SIG-M5 (cell line): ENCODE data around the gene TMEM139.

Source experiments
- DNase-seq: peaks from one replicate; lab custom pipeline; 2025; lab: John Stamatoyannopoulos, UW

The TMEM139 gene

DNA sequence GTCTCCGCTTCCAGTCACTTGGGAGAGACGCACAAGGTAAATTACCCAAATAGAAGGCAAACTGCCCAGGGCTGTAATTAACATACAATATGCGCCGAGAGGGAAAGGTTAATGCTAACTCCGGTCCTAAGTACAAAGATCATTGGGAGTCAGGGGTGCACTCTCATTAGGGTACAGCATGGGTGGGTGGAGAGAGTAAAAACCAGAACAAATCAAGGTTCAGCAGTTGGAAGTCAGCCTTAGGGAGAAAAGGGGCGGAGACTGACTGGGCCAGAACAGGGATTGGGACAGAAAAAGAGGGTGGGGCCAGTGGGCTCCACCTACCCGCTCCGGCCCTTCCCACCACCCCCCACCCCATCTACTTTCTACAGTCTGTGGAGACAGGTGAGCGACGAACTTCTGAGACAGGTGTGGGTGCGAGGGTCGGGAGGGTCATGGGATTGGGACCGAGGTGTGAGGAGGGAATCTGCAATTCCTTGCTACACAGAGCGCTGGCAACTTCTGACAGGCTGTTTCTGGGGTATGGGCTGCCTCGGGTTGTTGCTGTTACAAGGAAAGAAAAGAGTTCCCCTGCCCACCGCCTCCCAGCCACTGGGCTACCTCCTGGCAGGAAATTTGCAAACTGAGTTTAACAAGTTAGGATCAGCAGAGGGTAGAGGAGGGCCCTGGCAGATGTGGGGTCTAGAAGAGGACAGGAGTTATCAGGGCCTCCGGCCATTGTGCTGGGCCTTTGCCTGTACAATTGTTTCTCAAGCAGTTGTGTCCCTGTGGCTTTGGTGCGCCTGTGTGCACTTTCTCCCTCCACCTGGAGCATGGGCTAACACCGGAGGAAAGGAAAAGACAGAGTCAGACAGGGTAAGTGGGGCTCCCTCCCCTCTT is at the start of gene TMEM139:
Gene TMEM139, plus strand, starts transcription at position 368 of the 879 bp plus-strand sequence. CDS start 1,000 bp downstream, outside the sequence.
- no peak for DNase-seq

DNA sequence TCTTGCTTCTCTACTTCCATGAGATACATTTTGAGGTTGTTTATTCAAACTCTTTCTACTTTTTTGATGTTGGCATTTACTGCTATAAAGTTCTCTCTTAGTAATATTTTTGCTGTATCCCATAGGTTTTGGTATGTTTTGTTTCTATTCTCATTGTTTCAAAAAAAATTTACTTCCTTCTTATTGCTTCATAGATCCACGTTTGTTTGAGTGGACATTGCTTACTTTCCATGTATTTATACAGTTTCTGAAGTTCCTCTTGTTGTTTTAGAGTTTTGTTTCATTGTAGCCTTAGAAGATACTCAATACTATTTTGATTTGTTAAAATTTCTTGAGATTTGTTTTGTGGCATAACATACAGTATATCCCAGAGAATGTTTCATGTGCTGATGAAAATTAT is 49.2 kb upstream of the TMEM139 start:
- DNase-seq, result no peak

DNA sequence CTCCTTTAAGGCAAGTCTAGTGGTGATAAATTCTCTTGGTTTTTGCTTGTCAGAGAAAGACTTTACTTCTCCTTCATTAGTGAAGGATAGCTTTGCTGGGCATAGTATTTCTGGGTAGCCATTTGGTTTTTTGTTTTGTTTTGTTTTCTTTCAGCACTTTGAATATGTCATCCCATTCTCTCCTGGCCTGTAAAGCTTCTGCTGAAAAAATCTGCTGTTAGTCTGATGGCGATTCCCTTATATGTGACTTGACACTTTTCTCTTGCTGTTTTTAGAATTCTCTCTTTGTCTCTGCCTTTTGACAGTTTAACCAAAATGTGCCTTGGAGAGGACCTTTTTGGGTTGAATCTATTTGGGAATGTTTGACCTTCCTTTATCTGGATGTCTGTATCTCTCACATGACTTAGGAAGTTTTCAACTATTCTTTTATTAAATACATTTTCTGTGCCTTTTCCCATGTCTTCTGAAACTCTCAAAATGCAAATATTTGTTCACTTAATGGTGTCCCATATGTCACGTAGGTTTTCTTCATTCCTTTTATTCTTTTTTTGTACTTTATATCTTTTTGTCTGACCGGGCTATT is 48.3 kb upstream of the TMEM139 start:
- DNase-seq, result no peak

DNA sequence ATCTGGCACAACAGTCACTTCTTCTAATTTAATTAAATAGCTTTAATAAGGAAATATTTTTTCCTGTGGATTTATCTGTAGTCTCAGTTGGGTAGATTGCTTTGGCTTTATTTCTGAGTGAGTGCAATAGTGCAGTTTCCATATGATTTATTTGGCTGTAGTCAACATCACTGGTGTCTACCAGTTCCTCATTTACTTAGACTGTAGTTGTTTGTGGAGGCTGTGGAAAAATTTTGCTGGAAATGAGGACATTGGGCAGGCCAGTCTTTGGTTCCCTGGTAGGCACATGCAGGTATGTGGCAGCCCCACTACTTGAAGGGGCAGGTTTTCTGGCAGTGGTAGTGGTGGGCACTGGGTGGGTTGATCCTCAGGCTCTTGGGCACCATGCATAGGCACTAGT is 47.4 kb upstream of the TMEM139 start:
- DNase-seq, result no peak

DNA sequence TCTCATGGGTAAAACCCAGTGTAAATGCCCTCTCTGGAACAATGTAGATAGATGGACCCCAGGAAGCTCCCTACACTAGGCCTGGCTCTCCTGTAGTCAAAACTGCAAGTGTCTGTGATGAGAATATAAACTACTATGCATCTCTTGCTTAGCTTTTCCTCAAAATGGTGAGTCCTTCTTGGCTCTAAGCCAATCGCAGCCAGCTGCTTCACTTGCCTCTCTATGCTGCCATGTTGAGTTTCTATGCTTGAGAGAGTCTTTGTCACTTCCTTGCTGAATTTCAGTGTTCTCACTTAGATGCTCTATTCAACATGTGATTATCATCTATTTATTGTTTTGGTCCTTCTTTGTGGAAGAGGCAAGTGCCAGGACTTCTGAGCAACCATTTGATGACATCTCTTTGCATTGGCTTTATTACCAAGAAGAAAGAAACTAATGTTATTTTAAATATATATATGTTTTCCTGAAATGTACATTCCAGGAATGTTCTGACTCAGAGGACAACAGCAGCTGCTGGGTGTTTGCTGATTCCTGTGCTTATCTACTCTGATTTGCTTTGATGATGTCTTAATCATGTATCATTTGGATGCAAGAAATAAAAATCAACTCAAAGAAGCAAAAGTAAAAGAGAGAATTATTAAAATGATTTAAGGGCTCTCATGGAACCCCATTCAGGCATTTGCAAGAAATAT is 46.3 kb upstream of the TMEM139 start:
- no peak for DNase-seq

DNA sequence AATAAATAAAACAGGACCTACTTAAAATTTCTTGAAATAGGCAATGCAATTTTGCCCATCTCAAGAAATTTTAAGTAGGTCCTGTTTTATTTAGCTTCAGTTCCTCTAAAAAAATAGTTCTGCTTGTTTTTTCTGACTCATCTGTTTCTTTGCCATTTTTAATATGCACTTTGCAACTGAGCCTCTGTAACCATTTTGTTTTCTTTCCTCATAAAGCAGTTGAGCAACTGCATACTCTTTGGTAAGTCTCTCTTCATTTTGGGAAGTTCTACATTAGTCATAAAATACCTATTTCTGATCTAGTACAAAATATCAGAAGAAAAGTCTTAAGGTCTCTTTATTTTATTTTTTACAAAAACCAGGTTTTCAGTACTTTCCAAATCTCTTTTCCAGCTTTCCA is 44.9 kb upstream of the TMEM139 start:
- DNase-seq, result peak; percentile 86

DNA sequence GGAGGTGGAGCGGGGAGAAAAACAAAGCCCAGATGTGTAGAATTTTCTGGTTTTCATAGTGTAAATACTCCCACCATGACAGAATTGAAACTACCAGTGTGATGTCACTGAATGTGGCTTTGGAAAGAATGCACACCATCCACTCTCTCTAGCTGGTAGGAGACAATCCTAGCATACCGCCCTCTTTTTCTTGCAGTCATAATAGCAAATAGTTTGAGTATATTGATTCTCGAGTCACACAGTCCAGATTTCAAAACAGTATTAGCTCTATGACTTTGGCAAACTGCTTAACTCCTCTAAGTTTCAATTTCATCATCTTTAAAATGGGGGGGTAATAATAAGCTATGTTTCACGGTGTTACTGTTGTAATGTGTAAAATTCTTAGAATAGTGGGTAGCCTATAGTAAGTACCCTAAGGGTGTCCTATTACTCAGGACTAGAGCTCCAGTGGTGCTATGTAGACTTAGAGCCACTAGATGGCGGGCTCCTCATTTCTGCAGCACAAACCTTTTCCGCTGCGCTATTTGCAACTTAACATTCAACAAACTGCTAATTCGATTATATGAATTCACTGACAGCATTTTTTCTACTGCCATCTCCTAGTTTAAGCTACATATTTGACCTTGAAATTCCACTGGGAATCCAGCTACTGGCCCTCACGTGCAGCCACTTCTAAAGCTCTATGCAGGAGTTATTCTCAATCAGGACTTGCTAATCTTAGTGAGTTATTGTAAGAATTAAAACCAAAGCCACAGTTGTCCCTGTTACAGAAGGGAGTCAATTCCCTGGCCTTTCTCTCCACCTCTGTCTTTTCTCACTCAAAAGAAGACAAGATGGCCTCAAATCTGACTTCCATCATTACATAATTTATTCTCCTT is 44.2 kb upstream of the TMEM139 start:
- peak; percentile 69 for DNase-seq

DNA sequence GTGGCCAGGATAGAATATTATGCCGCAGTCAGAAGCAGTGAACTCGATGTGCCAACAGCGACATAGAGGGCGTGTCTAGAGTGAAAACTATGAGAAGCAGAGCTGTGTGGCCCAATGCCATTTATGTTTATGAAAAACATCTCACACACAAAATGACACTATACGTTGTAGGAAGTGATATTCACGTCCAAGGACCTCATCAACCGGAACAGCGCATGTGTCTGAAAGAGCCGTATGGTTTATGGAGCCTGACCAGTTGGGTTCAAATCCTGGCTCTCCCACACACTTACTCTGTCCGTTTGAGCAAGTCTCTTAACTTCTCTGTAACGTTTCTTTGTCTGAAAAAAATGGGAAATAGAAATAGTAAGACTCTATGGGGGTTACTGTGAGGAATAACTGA is 42.5 kb upstream of the TMEM139 start:
- no peak for DNase-seq

DNA sequence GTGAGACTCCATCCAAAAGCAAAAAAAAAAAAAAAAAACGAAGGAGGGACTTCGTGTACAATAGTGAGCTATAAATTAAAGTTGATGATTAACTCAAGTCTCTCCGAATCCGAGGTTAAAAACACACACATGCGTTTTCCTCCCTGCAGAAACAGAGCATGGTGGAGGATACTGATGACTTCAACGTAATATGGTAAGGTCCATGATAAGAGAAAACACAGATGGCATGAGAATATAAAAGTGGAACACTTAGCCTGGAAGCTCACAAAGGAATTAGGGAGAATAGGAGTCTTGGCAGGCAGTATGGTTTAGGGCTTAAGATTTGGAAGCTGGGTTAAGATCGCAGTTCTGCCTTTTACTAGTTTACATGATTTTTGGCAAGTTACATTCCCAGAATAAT is 41.6 kb upstream of the TMEM139 start:
- no peak for DNase-seq

DNA sequence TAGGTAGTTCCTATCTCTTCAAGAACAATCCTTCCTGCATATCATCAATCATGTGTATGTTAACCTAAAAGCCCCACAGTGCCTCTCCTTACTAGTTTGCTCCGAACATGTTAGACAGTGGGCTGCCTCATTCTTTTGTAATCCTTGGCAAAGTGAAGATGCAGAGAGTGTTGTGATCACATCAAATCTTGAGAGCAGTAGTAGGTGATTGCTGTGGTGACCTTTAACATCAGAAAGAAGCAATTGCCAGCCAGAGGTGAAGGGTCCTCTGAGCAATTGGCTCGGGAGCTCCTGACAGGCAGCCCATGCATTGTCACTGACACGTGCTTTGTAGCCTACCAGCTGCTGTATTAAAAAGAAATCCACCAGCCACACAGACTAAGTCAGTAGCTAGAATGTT is 41.1 kb upstream of the TMEM139 start:
- DNase-seq, result no peak

DNA sequence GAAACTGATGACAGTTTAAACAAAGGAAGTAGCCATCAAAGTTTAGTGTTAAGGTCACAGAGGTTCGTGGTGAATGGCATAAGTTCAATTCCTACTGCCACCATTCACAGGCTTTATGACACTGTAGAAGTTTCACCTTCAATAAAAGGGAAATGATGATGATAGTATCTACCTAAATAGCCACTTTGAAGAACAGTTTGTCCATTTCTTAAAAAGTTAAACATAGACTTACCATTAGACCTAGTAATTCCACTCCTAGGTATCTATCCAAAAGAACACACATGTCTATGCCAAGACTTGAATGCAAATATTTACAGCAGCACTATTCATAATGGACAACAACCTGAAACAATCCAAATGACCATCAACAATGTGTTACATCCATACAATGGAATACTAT is 40.4 kb upstream of the TMEM139 start:
- DNase-seq, result no peak

DNA sequence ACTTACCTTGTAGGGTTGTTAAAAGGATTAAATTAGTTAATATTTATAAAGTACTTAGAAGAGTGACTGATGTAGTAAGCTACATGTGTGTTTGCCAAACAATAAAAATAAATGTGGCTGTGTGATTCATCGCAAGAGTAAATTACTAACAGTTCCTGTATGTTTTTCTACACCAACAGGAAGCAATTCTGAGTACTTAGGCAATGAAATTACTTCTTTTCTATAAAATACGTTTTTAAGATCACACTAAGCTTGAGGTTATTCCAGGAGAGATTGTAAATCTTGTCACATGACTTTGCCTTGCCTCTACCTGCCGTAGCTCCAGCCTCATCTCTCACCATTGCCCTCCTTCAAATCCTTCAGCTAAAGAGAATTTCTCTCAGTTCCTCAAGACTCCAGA is 39.6 kb upstream of the TMEM139 start:
- DNase-seq, result no peak

DNA sequence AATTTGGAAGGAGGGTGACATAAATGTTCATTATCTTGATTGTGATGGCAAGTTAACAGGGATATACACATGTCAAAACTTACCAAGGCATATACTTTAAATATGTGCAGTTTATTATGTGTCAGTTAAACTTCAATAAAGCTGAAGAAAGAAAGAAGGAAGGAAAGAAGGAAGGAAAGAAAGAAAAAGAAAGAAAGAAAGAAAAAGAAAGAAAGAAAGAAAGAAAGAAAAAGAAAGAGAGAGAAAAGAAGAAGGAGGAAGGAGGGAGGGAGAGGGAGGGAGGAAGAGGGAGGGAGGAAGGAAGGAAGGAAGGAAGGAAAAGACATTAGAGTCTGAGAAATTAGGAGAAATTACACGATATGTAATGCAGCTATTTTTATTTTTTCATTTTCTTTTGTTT is 37.4 kb upstream of the TMEM139 start:
- DNase-seq, result no peak

DNA sequence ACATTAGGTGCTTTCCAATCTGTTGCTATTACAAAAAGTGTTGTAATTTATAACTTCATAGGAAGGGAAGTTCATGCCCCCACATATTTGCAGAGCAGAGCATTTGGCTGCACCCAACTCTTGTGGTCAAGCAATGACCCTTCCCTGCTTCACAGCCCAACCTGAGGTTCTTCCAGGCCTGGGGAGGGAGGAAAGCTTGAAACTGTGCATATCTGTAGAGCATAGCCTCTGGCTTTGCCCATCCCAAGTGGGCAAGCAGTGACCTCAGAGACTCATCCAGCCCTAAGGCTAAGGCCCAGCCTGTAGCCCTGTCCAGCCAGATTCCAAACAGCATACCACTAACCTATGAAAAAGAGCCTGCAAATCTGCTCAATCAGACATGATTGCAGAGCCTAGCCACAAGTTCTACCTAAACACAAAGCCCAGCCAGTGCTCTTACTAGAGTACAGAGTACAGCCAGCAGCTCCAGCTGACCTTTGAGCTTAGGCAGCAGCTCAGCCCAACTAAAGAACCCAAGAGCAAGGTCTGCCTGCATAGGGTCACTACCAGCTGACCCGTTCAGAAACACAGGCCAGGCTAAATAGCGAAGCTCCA is 35.9 kb upstream of the TMEM139 start:
- DNase-seq, result no peak

DNA sequence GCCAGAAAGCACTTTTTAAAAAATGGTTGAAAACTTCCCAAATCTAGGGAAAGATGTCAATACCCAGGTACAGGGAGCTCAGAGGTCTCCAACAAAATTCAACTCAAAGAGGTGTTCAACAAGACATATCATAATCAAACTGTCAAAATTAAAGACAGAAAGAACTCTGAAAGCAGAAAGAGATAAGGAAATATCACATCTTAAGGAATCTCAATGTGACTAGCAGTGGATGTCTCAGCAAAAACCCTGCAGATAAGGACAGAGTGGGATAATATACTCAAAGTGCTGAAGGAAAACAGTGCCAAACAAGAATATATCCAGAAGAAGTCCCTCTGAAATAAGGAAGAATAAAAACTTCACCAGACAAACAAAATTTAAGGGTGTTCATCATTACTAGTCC is 34.6 kb upstream of the TMEM139 start:
- DNase-seq, result no peak

DNA sequence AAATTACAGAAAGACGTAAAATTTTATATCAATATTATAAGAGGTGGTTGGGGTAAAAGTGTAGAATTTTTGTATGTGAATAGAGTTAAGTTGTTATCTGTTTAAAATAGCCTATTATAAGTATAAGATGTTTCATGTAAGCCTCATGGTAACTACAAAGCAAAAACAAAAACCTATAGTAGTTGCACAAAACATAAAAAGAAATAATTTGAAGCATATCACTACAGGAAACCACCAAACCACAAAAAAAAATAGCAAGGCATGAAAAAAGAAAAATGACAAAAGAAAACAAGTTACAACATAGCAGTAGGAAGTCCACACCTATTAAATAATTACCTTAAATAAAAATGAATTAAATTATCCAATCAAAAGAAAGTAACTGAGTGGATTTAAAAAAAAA is 33.9 kb upstream of the TMEM139 start:
- no peak for DNase-seq

DNA sequence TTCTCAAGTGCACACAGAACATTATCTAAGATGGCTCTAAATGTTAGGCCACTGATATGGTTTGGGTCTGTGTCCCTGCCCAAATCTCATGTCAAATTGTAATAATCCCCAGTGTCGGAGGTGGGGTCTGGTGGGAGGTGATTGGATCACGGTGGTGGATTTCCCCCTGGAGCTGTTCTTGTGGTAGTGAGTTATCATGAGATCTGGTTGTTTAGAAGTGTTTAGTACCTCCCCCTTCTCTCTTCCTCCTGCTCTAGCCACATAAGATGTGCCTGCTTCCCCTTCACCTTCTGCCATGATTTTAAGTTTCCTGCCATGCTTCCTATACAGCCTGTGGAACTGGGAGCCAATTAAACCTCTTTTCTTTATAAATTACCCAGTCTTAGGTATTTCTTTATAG is 32.8 kb upstream of the TMEM139 start:
- DNase-seq, result no peak

DNA sequence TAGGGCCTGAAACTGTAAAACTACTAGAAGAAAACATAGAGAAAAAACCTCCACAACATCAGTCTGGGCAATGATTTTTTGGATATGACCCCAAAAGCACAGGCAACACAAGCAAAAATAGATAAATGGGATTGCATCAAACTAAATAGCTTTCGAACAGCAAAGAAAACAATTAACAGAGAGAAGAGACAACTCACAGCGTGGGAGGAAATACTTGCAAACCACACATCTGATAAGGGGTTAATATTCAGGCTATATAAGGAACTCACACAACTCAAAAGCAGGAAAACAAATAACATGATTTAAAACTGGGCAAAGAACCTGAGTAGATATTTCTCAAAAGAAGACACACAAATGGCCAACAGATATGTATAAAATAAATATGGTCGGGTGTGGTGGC is 29.2 kb upstream of the TMEM139 start:
- DNase-seq, result no peak

DNA sequence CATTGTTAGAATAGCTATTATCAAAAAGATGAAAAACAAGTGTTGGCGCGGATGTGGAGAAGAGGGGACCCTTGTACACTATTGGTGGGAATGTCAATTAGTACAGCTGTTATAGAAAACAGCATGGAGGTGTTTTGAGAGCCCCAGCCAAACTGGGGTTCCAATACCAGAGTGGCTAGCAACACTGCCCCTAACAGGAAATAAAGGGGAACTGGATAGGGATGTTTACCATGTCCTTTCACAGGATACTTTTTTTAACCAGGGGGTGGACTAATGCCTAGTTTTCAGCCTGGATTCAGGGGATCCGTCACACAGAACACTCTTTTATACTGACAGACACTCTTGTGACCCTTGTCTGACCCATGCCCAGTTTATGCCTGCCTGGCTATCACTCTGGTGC is 28.4 kb upstream of the TMEM139 start:
- DNase-seq, result no peak

DNA sequence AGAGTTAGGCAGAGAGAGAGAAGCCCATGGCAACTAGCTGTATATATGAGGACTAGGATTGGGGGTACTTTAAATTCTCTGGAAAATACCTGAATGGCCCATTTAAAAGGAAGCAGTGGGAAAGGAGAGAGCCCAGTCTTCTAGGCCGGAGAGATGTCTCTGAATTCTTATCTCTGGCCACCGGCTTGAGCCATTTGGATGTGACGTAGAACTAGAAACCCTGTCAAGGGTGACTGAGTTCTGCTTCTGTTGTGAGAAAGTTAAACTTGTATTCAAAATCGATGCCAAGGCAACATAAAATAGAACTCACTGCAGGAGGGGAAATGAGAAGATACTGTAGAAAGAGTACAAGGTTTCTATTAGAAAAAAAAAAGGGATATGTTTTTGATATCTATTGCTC is 27.8 kb upstream of the TMEM139 start:
- DNase-seq, result no peak

DNA sequence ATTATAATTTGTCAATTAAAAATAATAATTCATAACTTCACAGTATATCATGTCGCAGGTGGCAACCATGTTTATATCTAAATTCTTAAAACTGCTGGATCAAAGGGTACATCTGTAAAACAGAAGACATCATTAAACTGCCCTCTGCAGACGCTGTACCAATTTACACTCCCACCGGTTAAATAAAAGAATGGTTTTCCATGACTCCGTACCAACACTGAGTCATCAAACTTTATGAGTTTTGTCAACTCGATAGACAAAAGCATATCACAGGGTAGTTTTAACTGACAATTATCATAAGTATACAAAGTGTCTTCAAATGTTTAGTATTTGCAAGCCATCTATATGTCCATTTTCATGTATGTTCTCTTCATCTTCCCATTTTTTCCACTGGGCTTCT is 27.3 kb upstream of the TMEM139 start:
- DNase-seq, result no peak

DNA sequence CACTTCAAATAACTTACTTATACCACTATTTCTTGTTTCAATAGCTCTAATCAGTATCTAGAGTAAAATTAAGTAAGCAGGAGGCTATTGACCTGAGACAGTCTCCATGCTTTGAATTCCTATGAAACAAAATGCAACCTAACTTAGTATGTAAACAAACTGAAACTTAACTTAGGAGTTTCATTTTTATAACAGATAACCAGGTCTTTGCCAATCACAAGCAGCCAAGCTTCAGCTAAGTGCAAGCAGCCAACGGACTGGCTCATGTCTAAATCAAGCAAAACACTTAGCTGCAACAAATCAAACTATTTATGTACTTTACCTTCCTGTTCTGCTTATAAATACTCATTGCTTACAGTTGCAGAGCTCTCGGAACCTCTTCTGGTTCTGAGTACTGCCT is 25.9 kb upstream of the TMEM139 start:
- DNase-seq, result no peak
